GM21723 (cell line): ENCODE measurements around the gene PNMA3.
A peak's percentile ranks its signal among the peaks of the same experiment; 100 is the strongest.
"Not testable (repeated sequence)": the region's sequence is repeated elsewhere in the genome, so short reads cannot be mapped to it uniquely, and the experiment has no call there.

Experiments
- ATAC-seq: cut with Tn5 transposase; IDR thresholded peaks from one replicate; pipeline ENCODE4 v1.9.1; 2021; ENCODE audit warnings: mild to moderate bottlenecking, moderate library complexity; ENCODE audit not compliant: unreplicated experiment

The PNMA3 gene

GRCh38 chrX:153073331-153073730 lies 17.1 kb downstream of the PNMA3 start:
- ATAC-seq, result not testable (repeated sequence)

GRCh38 chrX:153074262-153074899 lies 18.1 kb downstream of the PNMA3 start:
- ATAC-seq, result no peak

GRCh38 chrX:153074935-153075334 lies 18.7 kb downstream of the PNMA3 start:
- no peak for ATAC-seq

- no peak for ATAC-seq
Measured at GRCh38 chrX:153075366-153075765, 19.1 kb downstream of the PNMA3 start.

- ATAC-seq, result not testable (repeated sequence)
Measured at GRCh38 chrX:153077437-153078135, 21.3 kb downstream of the PNMA3 start.

- not testable (repeated sequence) for ATAC-seq
Measured at GRCh38 chrX:153083238-153083923, 27.1 kb downstream of the PNMA3 start.

- ATAC-seq, result no peak
Measured at GRCh38 chrX:153102418-153102817, 46.1 kb downstream of the PNMA3 start.

GRCh38 chrX:153104959-153105358 lies 48.7 kb downstream of the PNMA3 start:
- not testable (repeated sequence) for ATAC-seq

- ATAC-seq, result peak; percentile 75
Measured at GRCh38 chrX:153106092-153106801, 50.0 kb downstream of the PNMA3 start.
